ENCODE results near the gene SLC25A18. TPM values are rescaled to one million over a fixed set of nuclear protein-coding genes. Genes with fewer than 3 reads are reported as not detected.

The SLC25A18 gene
- total RNA-seq, 1 experiment from 2014 or later: 0.57 TPM

DNA sequence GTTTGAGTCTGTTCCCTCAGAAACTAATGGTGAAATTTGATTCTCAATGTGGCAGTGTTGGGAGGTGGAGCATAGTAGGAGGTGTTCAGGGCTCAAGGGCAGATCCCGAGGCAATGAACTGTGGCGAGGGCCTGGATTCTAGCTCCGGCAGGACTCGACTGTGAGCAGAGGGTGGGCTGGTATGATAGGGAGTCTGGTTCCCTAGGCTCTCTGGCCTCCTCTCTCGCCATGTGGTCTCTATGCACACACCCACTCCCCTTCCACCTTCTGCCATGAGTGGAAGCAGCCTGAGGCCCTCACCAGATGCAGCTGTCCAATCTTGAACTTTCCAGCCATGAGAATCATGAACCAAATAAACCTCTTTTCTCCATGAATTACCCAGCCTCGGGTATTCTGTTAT is 32.9 kb downstream of the SLC25A18 start:
- H3K4me1 ChIP-seq (replicated peaks; ENCODE audit: insufficient read depth): no peaks in the 10 kb centered on the region
- intact Hi-C loops (cut with micrococcal nuclease; ENCODE audit: unreplicated experiment): no loop called here
- H4K20me1 ChIP-seq (ENCODE audit: insufficient read depth): no peaks in the 10 kb centered on the region
- no peaks in the 10 kb centered on the region for H3K9me2 ChIP-seq (ENCODE audit: insufficient read depth)
- H3F3A ChIP-seq (ENCODE audit: insufficient read depth, low read depth): no peaks in the 10 kb centered on the region
- H2AFZ ChIP-seq: no peak overlapping the region
- no peaks in the 10 kb centered on the region for H3K9me3 ChIP-seq (ENCODE audit: insufficient read depth, low read depth)
- H3K36me3 ChIP-seq (ENCODE audit: low read depth): no peaks in the 10 kb centered on the region
- CTCF ChIA-PET: no interaction called here
- POLR2A ChIA-PET (ENCODE audit: unreplicated experiment): no interaction called here
- DNase-seq: no peak
- no peak overlapping the region for H3K27ac ChIP-seq
- no peaks in the 10 kb centered on the region for H3K79me2 ChIP-seq (ENCODE audit: low read depth)
- BruUV-seq (replicated peaks): no TSS peak
- TF ChIP-seq, protein P1, sequence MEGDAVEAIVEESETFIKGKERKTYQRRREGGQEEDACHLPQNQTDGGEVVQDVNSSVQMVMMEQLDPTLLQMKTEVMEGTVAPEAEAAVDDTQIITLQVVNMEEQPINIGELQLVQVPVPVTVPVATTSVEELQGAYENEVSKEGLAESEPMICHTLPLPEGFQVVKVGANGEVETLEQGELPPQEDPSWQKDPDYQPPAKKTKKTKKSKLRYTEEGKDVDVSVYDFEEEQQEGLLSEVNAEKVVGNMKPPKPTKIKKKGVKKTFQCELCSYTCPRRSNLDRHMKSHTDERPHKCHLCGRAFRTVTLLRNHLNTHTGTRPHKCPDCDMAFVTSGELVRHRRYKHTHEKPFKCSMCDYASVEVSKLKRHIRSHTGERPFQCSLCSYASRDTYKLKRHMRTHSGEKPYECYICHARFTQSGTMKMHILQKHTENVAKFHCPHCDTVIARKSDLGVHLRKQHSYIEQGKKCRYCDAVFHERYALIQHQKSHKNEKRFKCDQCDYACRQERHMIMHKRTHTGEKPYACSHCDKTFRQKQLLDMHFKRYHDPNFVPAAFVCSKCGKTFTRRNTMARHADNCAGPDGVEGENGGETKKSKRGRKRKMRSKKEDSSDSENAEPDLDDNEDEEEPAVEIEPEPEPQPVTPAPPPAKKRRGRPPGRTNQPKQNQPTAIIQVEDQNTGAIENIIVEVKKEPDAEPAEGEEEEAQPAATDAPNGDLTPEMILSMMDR (conservative IDR thresholded peaks at IDR 0.05): no peak
- no peak for TF ChIP-seq EZH2 (IDR thresholded peaks at IDR 0.05; ENCODE audit: low read depth)
- no peak overlapping the region for H3K4me3 ChIP-seq
- H3K4me2 ChIP-seq: no peak overlapping the region
- H3K27me3 ChIP-seq (ENCODE audit: insufficient read depth, low read depth): no peaks in the 10 kb centered on the region

DNA sequence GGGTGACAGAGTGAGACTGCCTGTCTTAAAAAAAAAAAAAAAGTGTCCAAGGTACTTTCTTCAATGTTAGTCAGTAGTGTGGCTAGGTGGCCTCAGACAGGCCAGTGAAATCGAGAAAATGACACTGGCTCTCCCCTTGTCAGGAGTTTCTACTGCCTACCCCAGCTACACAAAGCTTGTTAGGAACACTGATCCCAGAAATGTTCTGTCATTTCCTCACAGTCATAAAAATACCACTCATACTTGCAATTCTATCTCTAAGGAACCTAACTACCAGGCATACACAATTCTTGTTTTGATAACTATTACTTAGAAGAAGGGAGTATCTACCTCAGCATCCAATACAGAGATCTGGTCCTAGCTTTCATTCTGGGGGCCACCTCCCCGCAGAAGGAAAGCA is 33.9 kb downstream of the SLC25A18 start:
- Histone ChIP-seq H3K36me3 (ENCODE audit: low read depth) (no peaks in the 10 kb centered on the region), H2AFZ (no peak overlapping the region), H4K20me1 (ENCODE audit: insufficient read depth) (no peaks in the 10 kb centered on the region), H3K27me3 (ENCODE audit: insufficient read depth, low read depth) (no peaks in the 10 kb centered on the region), H3K4me1 (replicated peaks; ENCODE audit: insufficient read depth) (no peaks in the 10 kb centered on the region), H3K9me3 (ENCODE audit: insufficient read depth, low read depth) (no peaks in the 10 kb centered on the region), H3K4me2 (no peak overlapping the region), H3K27ac (no peak overlapping the region), H3F3A (ENCODE audit: insufficient read depth, low read depth) (no peaks in the 10 kb centered on the region), H3K9me2 (ENCODE audit: insufficient read depth) (no peaks in the 10 kb centered on the region), H3K4me3 (no peak overlapping the region), H3K79me2 (ENCODE audit: low read depth) (no peaks in the 10 kb centered on the region)
- no peak for TF ChIP-seq EZH2 (IDR thresholded peaks at IDR 0.05; ENCODE audit: low read depth)
- TF ChIP-seq, protein P1 (conservative IDR thresholded peaks at IDR 0.05): no peak
- ChIA-PET CTCF (no interaction called here), POLR2A (ENCODE audit: unreplicated experiment) (no interaction called here)
- no peak for DNase-seq
- intact Hi-C loops (cut with micrococcal nuclease; ENCODE audit: unreplicated experiment): no loop called here
- no TSS peak for BruUV-seq (replicated peaks)

DNA sequence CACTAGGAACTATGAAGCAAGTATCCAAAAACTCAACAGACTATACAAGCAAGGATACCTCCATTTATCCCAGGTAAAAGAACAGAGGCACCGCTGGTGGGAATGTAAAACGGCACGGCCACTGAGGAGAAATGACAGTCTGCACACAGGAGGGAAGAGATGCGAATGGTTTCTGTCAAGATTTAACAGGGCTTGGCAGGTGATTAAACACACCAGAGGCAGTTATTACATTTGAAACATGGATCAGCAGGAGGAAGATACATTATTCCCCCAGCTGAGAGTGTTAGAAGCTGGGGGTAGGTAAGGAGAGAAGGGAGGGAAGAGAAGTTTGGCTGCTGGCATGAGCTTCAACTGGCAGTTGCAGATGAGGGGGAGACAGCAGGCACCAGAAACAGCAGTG is 35.0 kb downstream of the SLC25A18 start:
- BruUV-seq (replicated peaks): no TSS peak
- intact Hi-C loops (cut with micrococcal nuclease; ENCODE audit: unreplicated experiment): no loop called here
- Histone ChIP-seq H3K4me2 (no peak overlapping the region), H3K27ac (no peak overlapping the region), H3K36me3 (ENCODE audit: low read depth) (no peaks in the 10 kb centered on the region), H2AFZ (no peak overlapping the region), H3K4me3 (no peak overlapping the region), H3K27me3 (ENCODE audit: insufficient read depth, low read depth) (no peaks in the 10 kb centered on the region), H3K79me2 (ENCODE audit: low read depth) (no peaks in the 10 kb centered on the region), H3K9me2 (ENCODE audit: insufficient read depth) (no peaks in the 10 kb centered on the region), H3K9me3 (ENCODE audit: insufficient read depth, low read depth) (no peaks in the 10 kb centered on the region), H4K20me1 (ENCODE audit: insufficient read depth) (no peaks in the 10 kb centered on the region), H3K4me1 (replicated peaks; ENCODE audit: insufficient read depth) (no peaks in the 10 kb centered on the region), H3F3A (ENCODE audit: insufficient read depth, low read depth) (no peaks in the 10 kb centered on the region)
- DNase-seq: no peak
- CTCF ChIA-PET: no interaction called here
- no peak for TF ChIP-seq EZH2 (IDR thresholded peaks at IDR 0.05; ENCODE audit: low read depth)
- TF ChIP-seq, protein P1 (conservative IDR thresholded peaks at IDR 0.05): no peak
- POLR2A ChIA-PET (ENCODE audit: unreplicated experiment): no interaction called here

All from PC-9 (cell line).